Measurements from ENCODE around the gene DNAH10. TPM values are rescaled to one million over a fixed set of nuclear protein-coding genes. Genes with fewer than 3 reads are reported as not detected.
A peak's percentile ranks its signal among the peaks of the same experiment; 100 is the strongest.

Gene DNAH10
- total RNA-seq, 1 donor from 2014 or later: 1.2 TPM

DNA sequence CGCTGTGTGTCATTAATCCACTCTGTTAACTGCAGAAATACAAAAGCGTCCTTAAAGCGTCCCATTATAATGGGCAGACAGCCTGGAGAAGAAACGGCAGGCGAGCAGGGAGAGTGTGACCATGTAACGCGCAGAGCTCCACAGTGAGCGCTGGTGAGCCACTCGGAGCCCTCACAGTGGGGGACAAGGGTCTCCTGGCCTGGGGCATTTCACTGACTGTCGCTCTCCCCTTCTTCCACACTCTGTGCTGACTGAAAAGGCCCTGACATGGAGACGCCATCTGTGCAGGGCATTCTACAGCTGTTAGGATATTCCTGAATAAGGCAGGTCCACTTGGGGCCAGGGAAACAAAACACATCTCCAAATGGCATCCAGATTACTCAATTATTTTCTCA, 186.3 kb downstream of the DNAH10 start:
- TF ChIP-seq, protein P1, sequence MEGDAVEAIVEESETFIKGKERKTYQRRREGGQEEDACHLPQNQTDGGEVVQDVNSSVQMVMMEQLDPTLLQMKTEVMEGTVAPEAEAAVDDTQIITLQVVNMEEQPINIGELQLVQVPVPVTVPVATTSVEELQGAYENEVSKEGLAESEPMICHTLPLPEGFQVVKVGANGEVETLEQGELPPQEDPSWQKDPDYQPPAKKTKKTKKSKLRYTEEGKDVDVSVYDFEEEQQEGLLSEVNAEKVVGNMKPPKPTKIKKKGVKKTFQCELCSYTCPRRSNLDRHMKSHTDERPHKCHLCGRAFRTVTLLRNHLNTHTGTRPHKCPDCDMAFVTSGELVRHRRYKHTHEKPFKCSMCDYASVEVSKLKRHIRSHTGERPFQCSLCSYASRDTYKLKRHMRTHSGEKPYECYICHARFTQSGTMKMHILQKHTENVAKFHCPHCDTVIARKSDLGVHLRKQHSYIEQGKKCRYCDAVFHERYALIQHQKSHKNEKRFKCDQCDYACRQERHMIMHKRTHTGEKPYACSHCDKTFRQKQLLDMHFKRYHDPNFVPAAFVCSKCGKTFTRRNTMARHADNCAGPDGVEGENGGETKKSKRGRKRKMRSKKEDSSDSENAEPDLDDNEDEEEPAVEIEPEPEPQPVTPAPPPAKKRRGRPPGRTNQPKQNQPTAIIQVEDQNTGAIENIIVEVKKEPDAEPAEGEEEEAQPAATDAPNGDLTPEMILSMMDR (IDR thresholded peaks at IDR 0.05): no peak
- DNase-seq (ENCODE audit: low spot score): no peak
- Mint-ChIP-seq H3K36me3 (ENCODE audit: low read depth) (peaks cover 10% of the 10 kb centered on the region), H3K4me1 (ENCODE audit: low read depth) (peaks cover 60% of the 10 kb centered on the region), H3K27ac (ENCODE audit: unreplicated experiment) (no peak overlapping the region), H3K4me3 (ENCODE audit: unreplicated experiment) (no peak overlapping the region), H3K9me3 (ENCODE audit: low read depth) (no peaks in the 10 kb centered on the region), H3K27me3 (ENCODE audit: low read depth) (no peaks in the 10 kb centered on the region)

DNA sequence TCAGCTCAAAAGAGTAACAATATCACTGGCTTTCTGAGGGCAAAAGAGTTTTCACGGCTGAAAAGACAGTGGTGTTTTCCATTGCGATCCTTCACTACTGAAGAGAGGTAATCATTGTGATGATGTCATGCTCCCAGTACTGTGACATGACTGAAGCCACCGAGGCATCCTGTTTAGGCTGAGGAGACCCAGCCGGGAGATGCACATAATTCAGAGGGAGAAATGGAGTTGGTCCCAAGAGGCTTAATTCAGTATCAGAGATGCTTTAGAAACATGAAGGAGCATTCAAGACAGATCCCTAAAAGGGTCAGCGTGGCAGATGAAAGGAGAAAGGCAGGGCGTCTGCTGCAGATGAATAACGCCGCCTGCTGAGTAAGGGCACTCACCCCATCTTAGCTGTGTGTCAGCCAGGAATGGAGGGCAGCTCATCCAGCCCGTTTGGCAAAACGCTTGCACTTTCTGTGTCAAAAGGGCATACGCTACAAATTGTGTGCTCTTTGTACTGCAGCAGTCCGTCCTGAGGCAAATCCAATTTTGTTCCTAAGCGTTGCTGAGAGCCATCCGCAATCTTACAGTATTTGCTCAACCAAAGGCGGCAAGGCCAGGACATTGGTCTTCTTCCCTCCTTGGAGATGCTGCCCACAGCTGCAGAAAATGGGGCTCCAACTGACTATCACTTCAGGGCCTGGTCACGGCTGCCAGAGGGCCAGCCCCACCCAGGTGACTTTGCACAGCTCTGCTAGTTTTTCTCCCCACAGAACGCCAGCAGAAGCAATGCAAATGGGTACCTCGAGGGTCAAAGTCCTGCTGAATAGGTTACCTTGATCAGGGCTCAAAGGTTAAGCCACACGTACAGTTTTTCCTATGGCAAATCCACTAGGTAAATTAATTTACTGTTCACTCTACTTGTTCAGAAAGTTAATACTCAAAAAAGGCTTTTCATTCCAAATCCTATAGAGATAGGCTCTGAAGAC, 187.0 kb downstream of the DNAH10 start:
- H3K9me3 Mint-ChIP-seq (ENCODE audit: low read depth): no peaks in the 10 kb centered on the region
- no peak for DNase-seq (ENCODE audit: low spot score)
- no peaks in the 10 kb centered on the region for H3K27me3 Mint-ChIP-seq (ENCODE audit: low read depth)
- TF ChIP-seq, protein P1 (IDR thresholded peaks at IDR 0.05): no peak
- H3K27ac Mint-ChIP-seq (ENCODE audit: unreplicated experiment): peak overlapping the region; percentile 42
- H3K36me3 Mint-ChIP-seq (ENCODE audit: low read depth): peaks cover 10% of the 10 kb centered on the region
- H3K4me1 Mint-ChIP-seq (ENCODE audit: low read depth): peaks cover 55% of the 10 kb centered on the region
- H3K4me3 Mint-ChIP-seq (ENCODE audit: unreplicated experiment): no peak overlapping the region

DNA sequence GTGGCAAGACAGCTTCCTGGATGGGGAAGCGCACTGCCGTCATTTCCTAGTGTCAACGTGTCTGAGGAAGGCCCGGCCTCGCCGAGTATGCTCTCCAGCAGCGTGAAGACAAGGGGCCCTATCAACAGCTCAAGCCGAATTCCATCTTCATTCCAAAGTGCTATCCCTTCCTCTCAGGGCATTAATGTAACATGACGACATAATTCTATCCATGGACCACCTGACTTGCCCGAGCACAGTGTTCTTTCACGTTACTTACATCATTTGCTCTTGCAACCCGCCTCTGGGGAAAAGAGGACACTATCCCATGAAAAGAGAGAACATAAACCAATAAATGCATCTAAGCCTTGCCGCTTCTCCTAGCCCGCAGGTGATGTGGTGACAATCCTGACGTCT, 187.7 kb downstream of the DNAH10 start:
- Mint-ChIP-seq H3K4me3 (ENCODE audit: unreplicated experiment) (no peak overlapping the region), H3K4me1 (ENCODE audit: low read depth) (peaks cover 51% of the 10 kb centered on the region), H3K36me3 (ENCODE audit: low read depth) (peaks cover 5% of the 10 kb centered on the region), H3K27me3 (ENCODE audit: low read depth) (no peaks in the 10 kb centered on the region), H3K27ac (ENCODE audit: unreplicated experiment) (peak overlapping the region; percentile 34), H3K9me3 (ENCODE audit: low read depth) (no peaks in the 10 kb centered on the region)
- DNase-seq (ENCODE audit: low spot score): no peak
- TF ChIP-seq, protein P1 (IDR thresholded peaks at IDR 0.05): no peak

DNA sequence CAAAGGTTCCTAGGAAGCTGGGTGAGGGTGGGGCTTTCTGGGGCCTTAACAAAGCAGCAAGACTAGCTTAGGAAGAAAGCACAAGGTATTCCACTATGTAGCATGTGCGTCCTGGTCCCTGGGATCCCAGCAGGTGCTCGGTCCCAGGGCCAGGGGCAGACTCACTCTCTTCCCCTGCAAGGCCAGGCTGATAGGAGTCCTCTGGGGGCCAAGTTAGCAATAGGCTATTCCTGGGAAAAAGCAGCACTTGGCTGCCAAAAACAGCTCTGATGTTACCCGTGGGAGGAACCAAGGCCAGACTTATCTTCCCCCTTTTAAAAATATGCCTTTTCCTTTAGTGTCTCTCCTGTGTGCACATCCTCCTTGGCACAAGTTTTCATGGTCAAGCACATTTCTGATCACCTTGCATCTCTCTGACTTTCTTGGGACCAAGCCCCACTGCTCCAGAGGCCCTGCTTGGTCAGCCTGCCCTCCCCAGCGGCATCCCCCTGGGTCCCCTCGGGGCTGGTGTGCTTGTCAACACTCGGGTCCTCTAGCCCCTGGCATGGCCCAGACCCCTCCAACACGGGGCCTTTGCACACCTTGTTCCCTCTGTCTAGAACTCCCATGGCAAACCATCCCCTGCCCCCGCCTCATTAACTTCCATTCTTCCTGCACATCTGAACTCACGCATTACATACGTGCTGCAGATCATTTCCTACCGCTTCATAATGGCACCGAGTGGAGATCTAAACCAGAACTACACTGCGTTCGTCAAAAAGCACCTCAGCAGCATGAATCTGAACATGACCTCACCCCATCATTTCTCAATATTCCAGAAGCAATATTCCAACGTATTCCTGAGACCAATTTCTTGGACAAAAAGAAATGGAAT, 188.6 kb downstream of the DNAH10 start:
- H3K4me1 Mint-ChIP-seq (ENCODE audit: low read depth): peaks cover 44% of the 10 kb centered on the region
- H3K4me3 Mint-ChIP-seq (ENCODE audit: unreplicated experiment): no peak overlapping the region
- no peak for DNase-seq (ENCODE audit: low spot score)
- no peaks in the 10 kb centered on the region for H3K27me3 Mint-ChIP-seq (ENCODE audit: low read depth)
- TF ChIP-seq, protein P1 (IDR thresholded peaks at IDR 0.05): no peak
- H3K27ac Mint-ChIP-seq (ENCODE audit: unreplicated experiment): no peak overlapping the region
- no peaks in the 10 kb centered on the region for H3K9me3 Mint-ChIP-seq (ENCODE audit: low read depth)
- H3K36me3 Mint-ChIP-seq (ENCODE audit: low read depth): peaks cover 5% of the 10 kb centered on the region

DNA sequence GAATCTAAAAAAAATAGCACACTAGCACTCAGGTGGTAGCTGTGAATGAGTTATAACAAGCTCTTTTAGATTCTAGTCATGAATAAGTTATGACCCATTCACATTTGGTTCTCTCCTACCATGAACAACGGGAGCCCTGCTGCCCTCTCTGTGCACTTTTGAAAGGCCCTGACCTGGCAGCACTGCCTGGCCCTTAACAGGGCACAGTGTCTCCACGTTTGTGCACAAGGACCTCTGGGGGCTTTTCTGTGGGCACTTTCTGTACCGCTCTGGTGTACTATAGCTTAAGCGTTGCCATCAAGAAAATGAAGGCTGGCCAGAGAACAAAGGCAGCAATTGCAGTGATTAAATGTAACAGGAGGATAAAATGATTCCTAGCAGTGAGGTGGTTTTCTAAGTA, 189.4 kb downstream of the DNAH10 start:
- H3K9me3 Mint-ChIP-seq (ENCODE audit: low read depth): no peaks in the 10 kb centered on the region
- peaks cover 3% of the 10 kb centered on the region for H3K36me3 Mint-ChIP-seq (ENCODE audit: low read depth)
- TF ChIP-seq, protein P1 (IDR thresholded peaks at IDR 0.05): no peak
- H3K27me3 Mint-ChIP-seq (ENCODE audit: low read depth): no peaks in the 10 kb centered on the region
- no peak for DNase-seq (ENCODE audit: low spot score)
- H3K4me1 Mint-ChIP-seq (ENCODE audit: low read depth): peaks cover 41% of the 10 kb centered on the region
- no peak overlapping the region for H3K4me3 Mint-ChIP-seq (ENCODE audit: unreplicated experiment)
- H3K27ac Mint-ChIP-seq (ENCODE audit: unreplicated experiment): peak overlapping the region; percentile 37
